Osteocyte (in vitro differentiated cells): ENCODE data around the gene NAA11. TPM values are rescaled to one million over a fixed set of nuclear protein-coding genes. Genes with fewer than 3 reads are reported as not detected.

Experiments used
- DNase-seq: peaks from one replicate; pipeline ENCODE4 v3.0.0; 2021; ENCODE audit warnings: mixed read lengths; ENCODE audit not compliant: unreplicated experiment; ENCODE audit errors: extremely low spot score
- H3K27ac Mint-ChIP-seq: one replicate; pipeline ENCODE4 v1.8.0; 2021; ENCODE audit warnings: mild to moderate bottlenecking, mixed read lengths; ENCODE audit not compliant: unreplicated experiment
- H3K27me3 Mint-ChIP-seq: one replicate; pipeline ENCODE4 v1.8.0; 2021; ENCODE audit warnings: mixed read lengths; ENCODE audit not compliant: unreplicated experiment
- H3K36me3 Mint-ChIP-seq: one replicate; pipeline ENCODE4 v1.8.0; 2021; ENCODE audit warnings: mixed read lengths; ENCODE audit not compliant: unreplicated experiment
- H3K4me1 Mint-ChIP-seq: one replicate; pipeline ENCODE4 v1.8.0; 2021; ENCODE audit warnings: mixed read lengths; ENCODE audit not compliant: unreplicated experiment
- H3K4me3 Mint-ChIP-seq: one replicate; pipeline ENCODE4 v1.8.0; 2021; ENCODE audit warnings: mild to moderate bottlenecking, moderate library complexity, mixed read lengths; ENCODE audit not compliant: unreplicated experiment
- H3K9me3 Mint-ChIP-seq: one replicate; pipeline ENCODE4 v1.8.0; 2021; ENCODE audit warnings: mixed read lengths; ENCODE audit not compliant: unreplicated experiment
- CTCF ChIP-seq: fragments of 200-600 bp; sonication (generic); IDR thresholded peaks from 2 replicates; pipeline ENCODE4 v1.5.0; 2021; ENCODE audit warnings: antibody characterized with exemption, mild to moderate bottlenecking, moderate library complexity
- total RNA-seq: library from RNA; stranded (reverse); gene quantifications from 2 replicates; pipeline ENCODE4 v1.2.1, GENCODE V29; 2021

NAA11 gene
- total RNA-seq, 1 donor from 2014 or later, result not detected

GRCh38 chr4:79362626-79363025 lies 36.8 kb upstream of the NAA11 start:
- no peak overlapping the region for H3K4me3 Mint-ChIP-seq
- H3K4me1 Mint-ChIP-seq, result no peaks in the 10 kb centered on the region
- no peak overlapping the region for H3K27ac Mint-ChIP-seq
- no peaks in the 10 kb centered on the region for H3K36me3 Mint-ChIP-seq
- H3K27me3 Mint-ChIP-seq, result no peaks in the 10 kb centered on the region
- no peak for TF ChIP-seq CTCF
- no peaks in the 10 kb centered on the region for H3K9me3 Mint-ChIP-seq
- no peak for DNase-seq

- Mint-ChIP-seq H3K9me3 (no peaks in the 10 kb centered on the region), H3K36me3 (no peaks in the 10 kb centered on the region), H3K4me1 (no peaks in the 10 kb centered on the region), H3K27me3 (no peaks in the 10 kb centered on the region), H3K4me3 (no peak overlapping the region), H3K27ac (no peak overlapping the region)
- TF ChIP-seq CTCF, result no peak
- DNase-seq, result no peak
Measured at GRCh38 chr4:79360006-79360405, 34.1 kb upstream of the NAA11 start.

GRCh38 chr4:79358438-79358837 lies 32.6 kb upstream of the NAA11 start:
- no peak for DNase-seq
- Mint-ChIP-seq H3K4me1 (no peaks in the 10 kb centered on the region), H3K9me3 (no peaks in the 10 kb centered on the region)

GRCh38 chr4:79357365-79357764 lies 31.5 kb upstream of the NAA11 start:
- TF ChIP-seq CTCF, result no peak
- no peaks in the 10 kb centered on the region for H3K27me3 Mint-ChIP-seq

More at GRCh38 chr4:79358438-79358837, 32.6 kb upstream of the NAA11 start:
- H3K27me3 Mint-ChIP-seq, result no peaks in the 10 kb centered on the region
- H3K36me3 Mint-ChIP-seq, result no peaks in the 10 kb centered on the region
- TF ChIP-seq CTCF, result no peak
- no peak overlapping the region for H3K27ac Mint-ChIP-seq
- no peak overlapping the region for H3K4me3 Mint-ChIP-seq

GRCh38 chr4:79353075-79353474 lies 27.2 kb upstream of the NAA11 start:
- Mint-ChIP-seq H3K27me3 (no peaks in the 10 kb centered on the region), H3K4me3 (no peak overlapping the region), H3K9me3 (peaks cover 6% of the 10 kb centered on the region), H3K4me1 (no peaks in the 10 kb centered on the region), H3K27ac (no peak overlapping the region), H3K36me3 (no peaks in the 10 kb centered on the region)
- no peak for TF ChIP-seq CTCF
- DNase-seq, result no peak

More at GRCh38 chr4:79357365-79357764, 31.5 kb upstream of the NAA11 start:
- Mint-ChIP-seq H3K36me3 (no peaks in the 10 kb centered on the region), H3K4me3 (no peak overlapping the region), H3K4me1 (no peaks in the 10 kb centered on the region), H3K9me3 (no peaks in the 10 kb centered on the region), H3K27ac (no peak overlapping the region)
- DNase-seq, result no peak
